Keratinocyte (primary cell): Measurements from ENCODE around the gene SPINT1.

Experiments used
- CTCF ChIP-seq, 3 experiments: IDR thresholded peaks in 1 of 3; conservative IDR thresholded peaks in 1 of 3; optimal IDR thresholded peaks in 1 of 3; 2 replicates in 2 of 3; 3 replicates in 1 of 3; pipeline versions ENCODE3 to v1.5.1; 2011; ENCODE audit warnings: low read length in 3 of 3, mild to moderate bottlenecking in 3 of 3, moderate library complexity in 2 of 3, control low read depth in 1 of 3, inconsistent platforms in 1 of 3; ENCODE audit not compliant: insufficient read depth in 2 of 3; ENCODE audit errors: extremely low read depth in 1 of 3
- EZH2 ChIP-seq: IDR thresholded peaks from one replicate; pipeline ENCODE4 v1.6.1; 2012; ENCODE audit warnings: inconsistent platforms, mild to moderate bottlenecking, low read length, moderate library complexity

DNA sequence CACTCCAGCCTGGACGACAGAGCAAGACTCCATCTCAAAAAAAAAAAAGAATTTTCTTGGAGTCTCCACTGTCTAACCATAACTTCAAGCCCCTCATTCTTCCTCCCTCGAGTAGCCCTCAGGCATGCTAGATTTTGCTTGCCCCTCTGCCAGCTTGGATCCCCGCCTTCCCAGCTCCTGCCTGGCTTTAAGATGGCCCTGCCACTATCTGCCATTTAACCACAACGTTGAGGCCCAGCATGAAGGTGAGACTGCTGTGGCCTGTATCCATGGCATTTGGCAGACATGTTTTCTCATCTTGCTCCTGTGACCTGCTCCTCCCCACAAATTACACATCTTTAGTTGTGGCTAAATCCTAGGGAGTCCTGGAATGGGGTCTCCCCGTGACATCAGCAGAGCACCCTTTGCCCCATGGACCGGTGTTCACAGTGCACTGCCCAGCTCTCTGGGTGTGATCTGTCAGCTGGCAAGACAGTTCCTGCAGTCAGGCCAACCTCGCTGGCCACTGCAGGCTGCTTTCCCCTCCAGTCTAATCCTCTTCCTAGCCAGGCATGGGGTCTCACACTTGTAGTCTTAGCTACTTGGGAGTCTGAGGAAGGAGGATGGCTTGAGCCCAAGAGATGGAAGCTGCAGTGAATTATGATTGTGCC lies 60.8 kb downstream of the SPINT1 start:
- TF ChIP-seq CTCF (optimal IDR thresholded peaks at IDR 0.05 in 1 of 3, IDR thresholded peaks at IDR 0.05 in 1 of 3, conservative IDR thresholded peaks at IDR 0.05 in 1 of 3; ENCODE audit: extremely low read depth in 1 of 3, insufficient read depth in 2 of 3, low read length in 3 of 3) (no peak), EZH2 (no peak)
